Hippocampal formation (tissue), 2 donors: ENCODE data around the gene ATAD3C.
"Not testable (repeated sequence)": the region's sequence is repeated elsewhere in the genome, so short reads cannot be mapped to it uniquely, and the experiment has no call there.

Source experiments
- DNase-seq, 2 donors: peaks; one replicate each; lab custom pipeline; 2025; lab: John Stamatoyannopoulos, UW

ATAD3C gene

DNA sequence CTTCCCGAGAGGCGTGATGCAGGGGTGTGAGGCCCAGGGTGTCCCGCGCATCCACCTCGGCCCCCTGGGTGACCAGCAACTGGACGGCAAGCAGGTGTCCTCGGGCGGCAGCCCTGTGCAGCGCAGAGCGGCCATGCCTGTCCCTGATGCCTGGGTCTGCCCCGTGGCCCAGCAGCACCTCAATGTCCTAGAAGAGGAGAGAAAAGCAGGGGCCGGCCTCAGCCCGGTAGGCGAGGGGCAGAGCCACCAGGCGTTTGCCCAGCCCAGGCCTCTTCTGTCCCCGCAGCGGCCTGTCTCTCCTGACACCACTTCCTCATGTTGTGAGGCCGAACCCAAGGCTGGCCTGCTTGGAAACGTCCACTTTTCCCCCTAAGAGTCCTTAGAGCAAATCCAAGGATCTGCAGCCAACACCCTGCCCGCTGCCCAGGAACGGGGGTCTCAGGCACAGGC is 30.1 kb upstream of the ATAD3C start:
- no peak for DNase-seq

DNA sequence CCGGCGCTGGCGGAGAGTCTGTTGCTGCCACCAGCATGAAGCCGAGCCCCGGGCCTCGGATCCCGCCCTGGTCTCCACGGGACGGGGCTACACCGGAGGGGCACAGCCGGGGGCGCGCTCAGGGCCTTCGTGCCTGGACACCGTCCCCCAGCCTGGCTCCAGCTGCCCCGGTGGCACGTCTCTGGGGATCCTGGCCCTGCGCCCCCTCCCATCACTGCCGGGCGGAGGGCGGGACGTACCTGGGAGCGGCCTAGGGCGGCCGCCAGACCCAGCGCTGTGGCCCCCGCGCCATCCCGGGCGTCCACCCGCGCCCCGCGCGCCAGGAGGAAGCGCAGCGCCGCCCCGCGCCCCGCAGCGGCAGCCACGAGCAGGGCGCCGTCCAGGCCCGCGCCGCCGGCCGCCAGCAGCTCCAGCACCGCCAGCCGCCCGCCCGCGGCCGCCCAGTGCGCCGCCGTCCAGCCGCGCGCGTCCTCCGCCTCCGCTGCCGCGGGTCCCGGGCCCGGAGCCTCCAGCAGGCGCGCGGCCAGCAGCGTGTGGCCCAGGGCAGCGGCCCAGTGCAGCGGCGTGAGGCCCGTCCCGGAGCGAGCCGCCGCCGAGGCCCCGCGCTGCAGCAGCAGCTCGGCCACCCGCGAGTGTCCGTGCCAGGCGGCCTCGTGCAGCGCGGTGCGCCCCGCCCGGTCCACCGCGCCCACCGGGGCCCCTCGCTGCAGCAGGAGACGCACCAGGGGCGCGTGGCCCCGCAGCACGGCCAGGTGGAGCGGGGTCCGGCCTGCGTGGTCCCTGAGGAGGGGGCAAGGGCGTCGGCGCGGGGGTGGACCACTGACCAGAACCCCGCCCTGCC is 29.5 kb upstream of the ATAD3C start:
- peak in 1 of 2 donors; percentile 29 for DNase-seq

- no peak for DNase-seq
Measured at GRCh38 chr1:1420654-1421141, 28.8 kb upstream of the ATAD3C start.

- DNase-seq = peak; percentile 36 to 39
Measured at GRCh38 chr1:1421147-1421906, 28.2 kb upstream of the ATAD3C start, which contains the start of gene ANKRD65. ANKRD65 (minus strand) TSS chr1:1421276; CDS start chr1:1421005, 271 bp downstream.

DNA sequence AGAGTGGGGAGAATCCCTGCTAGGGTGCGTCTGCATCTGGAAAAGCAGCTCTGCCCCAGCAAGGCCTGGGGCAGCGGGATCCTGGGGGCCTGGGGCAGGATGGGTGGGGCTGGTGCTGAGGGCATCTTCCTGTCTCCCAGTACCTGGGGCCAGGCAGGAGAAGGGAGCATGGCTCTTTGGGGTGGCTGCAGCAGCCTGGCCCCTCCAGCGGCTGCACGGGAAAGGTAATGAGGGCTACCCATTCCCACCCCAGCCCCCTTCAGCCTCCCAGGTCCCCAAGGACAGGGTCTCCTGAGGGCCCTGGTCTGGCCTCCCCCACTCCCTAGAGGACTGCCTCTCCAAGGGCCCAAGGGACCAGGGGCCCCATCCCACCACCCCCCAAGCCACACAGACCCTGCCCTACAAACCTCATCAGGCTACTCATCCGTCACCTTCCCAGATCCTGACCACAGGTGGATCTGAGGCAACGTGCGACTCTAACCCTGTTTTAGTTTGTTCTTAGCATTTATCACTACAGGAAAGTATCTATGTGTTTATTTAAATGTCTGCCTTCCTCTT is 27.5 kb upstream of the ATAD3C start:
- DNase-seq = no peak

DNA sequence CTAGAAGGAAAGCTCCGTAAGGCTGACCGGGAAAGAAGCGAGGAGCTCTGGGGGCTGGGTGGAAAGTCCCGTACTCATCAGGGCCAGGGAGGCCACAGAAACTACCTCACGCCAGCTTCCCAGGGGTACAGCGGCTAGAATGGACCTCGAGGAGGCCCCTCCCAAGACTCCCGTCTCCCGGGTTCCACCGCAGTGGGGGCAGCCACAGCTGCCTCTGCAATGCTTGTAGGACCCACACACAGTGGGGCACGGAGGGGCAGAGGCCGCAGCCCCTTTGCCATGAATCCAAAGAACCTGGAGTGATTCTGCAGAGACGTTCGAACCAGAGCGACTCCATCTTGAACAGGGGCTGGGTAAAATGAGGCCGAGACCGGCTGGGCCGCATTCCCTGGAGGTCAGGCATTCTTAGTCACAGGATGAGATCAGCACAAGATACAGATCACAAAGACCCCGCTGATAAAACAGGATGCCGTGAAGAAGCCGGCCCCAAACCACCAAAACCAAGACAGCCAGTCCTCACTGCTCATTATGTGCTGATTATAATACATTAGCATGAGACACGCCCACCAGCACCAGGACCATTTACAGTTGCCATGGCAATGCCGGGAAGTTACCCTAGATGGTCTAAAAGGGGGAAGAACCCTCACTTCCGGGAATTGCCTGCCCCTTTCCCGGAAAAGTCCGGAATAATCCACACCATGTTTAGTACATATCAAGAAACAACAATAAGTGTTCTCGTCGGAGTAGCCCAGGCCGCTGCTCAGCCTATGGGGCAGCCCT is 26.8 kb upstream of the ATAD3C start:
- DNase-seq = no peak

- no peak for DNase-seq
Measured at GRCh38 chr1:1423245-1423597, 26.3 kb upstream of the ATAD3C start.

DNA sequence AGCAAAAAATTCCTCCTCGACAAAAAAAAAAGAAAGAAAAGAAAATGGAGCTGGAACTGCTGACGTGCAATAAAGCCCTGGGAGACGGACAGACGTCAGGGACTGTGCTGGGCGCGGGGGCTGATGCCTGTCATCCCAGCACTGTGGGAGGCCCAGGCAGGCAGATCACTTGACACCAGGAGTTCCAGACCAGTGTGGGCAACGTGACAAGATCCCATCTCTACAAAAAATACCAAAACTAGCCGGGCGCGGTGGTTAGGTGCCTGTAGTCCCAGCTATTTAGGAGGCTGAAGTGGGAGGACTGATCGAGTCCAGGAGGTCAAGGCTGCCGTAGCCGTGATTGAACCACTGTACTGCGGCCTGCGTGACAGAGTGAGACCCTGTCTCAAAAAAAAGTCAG is 24.8 kb upstream of the ATAD3C start:
- DNase-seq = no peak

GRCh38 chr1:1425426-1425752 is 24.1 kb upstream of the ATAD3C start:
- DNase-seq = no peak

DNA sequence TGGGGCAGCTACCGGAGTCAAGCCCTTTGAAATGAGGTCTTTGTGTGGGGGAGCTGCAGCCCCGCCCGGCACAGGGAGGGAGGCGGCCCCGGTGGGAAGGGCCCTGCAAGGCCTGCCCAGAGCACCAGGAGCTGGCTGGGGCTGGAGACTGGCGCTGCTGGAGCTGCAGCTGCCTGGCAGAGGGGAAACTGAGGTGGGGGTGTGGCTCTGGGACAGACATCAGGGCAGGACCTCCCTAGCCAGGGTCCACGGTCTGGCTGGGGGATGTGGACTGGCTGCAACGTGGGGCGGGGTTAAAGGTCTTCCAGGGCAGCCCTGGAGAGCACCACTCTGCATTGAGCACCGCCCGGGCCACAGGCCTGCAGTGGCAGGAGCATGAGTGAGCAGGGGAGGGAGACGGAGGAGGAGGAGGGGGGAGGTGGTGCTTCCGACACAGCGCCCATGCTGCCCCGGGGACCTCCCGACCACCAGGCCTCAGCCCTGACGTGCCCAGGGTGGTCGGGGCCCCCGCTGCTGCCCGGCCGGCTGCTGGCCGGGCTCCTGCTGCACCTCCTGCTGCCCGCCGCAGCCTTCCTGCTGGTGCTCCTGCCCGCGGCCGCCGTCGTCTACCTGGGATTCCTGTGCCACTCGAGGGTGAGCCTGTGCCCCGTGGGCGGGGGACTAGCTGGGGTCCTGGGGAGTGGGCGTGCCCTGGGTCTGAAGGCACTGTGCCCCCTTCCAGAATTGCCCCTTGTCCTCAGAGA is 23.6 kb upstream of the ATAD3C start:
- peak; percentile 66 to 83 for DNase-seq

DNA sequence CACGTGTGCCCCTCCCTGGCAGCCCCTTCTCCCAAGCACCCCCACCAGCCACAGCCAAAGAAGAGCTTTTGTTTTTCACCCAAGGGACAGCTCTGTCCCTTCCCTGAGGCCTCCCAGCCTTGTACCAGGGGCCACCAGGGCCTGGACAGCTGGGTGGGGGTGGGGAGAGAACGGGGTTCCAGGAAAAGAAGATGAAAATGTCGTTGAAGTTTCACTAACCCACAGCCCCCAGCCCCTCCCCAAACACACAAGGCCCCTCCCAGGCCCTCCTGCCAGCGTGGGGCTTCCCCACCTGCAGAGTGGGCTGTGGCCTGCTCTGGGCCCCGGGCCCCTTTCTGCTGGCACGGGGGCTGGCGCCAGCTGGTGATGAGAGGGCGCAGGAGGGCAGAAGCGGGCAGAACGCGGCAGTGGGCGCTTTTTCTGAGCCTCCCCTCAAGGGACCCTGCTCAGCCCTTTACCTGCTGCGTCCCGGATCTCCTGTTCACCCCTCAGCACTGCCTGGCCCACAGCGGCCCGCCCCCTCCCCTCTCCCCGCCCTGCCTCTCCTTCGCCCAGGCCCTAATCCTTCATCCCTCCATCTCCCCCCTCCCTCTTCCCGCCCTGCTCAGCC is 22.9 kb upstream of the ATAD3C start:
- DNase-seq = peak; percentile 73 to 82

DNA sequence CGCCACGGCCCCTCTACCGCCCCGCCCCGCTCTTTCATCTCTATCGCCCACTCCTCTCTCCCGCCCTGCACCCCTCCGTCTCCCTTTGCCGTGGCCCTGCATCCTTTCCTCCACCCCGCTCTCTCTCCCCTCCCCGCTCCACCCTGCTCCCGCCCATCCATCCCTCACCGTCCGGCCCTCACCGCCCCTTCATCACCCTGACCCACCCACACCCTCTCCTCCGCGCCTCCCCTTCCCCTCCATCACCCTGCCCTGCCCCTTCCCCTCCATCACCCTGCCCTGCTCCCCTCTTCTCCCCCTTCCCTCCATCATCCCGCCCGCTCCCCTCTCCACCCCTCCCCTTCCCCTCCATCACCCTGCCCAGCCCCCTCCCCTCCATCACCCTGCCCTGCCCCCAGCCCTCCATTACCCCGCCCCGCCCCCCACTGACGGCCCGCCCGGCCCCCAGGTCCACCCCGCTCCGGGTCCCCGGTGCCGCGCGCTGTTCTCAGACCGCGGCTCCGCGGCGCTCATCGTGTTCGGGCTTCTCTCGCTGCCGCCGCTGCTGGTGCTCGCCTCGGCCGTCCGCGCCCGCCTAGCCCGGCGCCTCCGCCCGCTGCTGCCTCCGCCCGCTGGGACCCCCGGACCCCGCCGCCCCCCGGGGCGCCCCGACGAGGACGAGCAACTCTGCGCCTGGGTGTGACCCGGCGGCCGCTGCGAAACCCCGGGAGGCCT is 22.2 kb upstream of the ATAD3C start:
- peak; percentile 47 to 78 for DNase-seq

- DNase-seq = no peak
Measured at GRCh38 chr1:1427820-1428148, 21.7 kb upstream of the ATAD3C start.

- DNase-seq = no peak
Measured at GRCh38 chr1:1428174-1428573, 21.3 kb upstream of the ATAD3C start.

- DNase-seq = not testable (repeated sequence)
Measured at GRCh38 chr1:1428967-1429366, 20.5 kb upstream of the ATAD3C start.

- DNase-seq = no peak
Measured at GRCh38 chr1:1429671-1430073, 19.8 kb upstream of the ATAD3C start.

DNA sequence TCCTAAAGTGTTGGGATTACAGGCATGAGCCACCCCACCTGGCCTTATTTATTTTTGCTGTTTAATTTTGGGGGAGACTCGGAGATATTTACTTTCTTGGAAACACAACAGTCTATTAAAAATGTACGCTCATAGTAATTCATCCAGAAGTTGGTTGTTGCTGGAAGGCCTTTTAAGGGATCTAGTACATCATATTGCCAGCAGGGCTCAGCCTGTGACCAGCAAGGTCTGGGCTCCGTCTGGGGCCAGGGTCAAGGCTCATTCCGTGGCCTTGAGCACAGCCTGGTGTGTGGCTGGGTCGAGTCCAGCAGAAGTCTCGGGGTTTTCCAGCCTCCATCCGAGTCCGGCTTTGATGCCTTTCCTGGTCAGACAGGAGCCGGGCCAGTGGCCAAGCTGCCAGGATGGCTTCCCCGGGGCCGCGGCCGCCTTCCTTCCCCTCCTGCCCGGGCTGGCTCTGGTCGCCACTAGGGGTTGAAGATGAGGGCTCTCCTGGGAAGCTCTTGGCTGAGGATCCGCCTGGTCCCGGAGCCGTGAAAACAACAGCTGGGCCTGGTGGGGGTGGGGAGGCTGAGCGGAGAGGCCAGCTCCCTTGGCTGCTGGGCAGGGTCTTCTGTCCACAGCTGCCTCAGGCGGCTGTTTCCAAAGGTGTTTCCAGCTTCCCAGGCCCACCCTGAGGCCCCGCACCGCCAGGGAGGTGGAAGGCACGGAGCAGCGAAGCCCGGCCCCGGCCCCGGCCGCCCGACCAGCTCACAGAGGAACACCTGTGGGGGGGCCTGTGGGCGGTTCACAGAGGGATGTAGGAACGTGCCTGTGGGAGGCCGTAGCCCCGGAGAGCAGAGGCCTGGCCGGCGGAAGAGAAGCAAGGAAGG is 19.1 kb upstream of the ATAD3C start:
- peak; percentile 78 to 81 for DNase-seq

DNA sequence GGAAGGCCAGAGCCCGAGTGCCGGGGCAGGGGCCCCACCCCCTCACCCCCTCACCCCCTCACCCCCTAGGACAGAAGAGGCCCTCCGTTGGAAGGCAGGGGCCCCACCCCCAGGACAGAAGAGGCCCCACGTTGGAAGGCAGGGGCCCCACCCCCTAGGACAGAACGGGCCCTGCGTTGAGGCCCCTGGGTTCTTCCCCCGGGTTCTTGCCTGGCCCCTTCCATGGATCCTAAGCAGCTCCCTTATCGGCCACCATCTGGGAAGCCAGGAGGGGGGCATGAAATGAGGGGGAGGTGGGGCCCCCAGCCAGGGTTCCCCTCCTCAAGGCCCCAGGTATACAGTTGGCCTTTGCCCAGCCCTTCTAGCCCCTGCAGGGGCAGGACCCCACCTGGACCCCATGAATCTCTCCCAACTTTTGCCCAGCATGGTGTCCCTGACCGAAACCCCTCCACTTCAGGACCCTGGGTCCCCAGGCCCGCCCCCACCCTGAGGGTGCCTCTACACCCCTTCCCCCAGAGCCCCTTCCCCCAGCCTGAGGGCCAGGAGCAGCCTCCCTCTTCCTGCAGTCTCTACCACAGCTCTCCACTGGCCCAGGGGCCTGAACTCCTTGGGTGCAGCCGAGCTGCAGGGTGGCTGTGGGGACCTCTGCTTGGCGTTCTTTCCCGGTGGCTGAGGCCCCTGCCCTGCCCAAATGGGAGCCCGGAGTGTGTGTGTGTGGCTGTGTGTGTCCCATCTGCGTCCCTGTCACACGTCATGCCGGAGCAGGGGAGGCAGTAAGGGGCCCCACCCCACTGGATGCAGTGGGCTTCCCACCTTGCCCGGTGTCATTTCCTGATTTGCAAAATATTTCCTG is 18.3 kb upstream of the ATAD3C start:
- DNase-seq = no peak
